Peyer's patch (tissue), 4 donors: ENCODE results near the gene STK24.

Experiments used
- POLR2A ChIP-seq, 2 donors: fragments of 450-650 bp; IDR thresholded peaks; one replicate each; pipeline ENCODE4 v1.5.1; 2017; ENCODE audit warnings: antibody characterized with exemption in 2 of 2, mild to moderate bottlenecking in 2 of 2, moderate library complexity in 2 of 2
- TF ChIP-seq, protein P1 (sequence below), 6 experiments: fragments of 450-650 bp in 4 of 6; fragments of 200-600 bp in 2 of 6; sonication (generic) in 1 of 6; IDR thresholded peaks; one replicate each; pipeline ENCODE4 v1.5.1; 2017 to 2019; ENCODE audit warnings: antibody characterized with exemption in 6 of 6, mild to moderate bottlenecking in 3 of 6, moderate library complexity in 1 of 6

DNA sequence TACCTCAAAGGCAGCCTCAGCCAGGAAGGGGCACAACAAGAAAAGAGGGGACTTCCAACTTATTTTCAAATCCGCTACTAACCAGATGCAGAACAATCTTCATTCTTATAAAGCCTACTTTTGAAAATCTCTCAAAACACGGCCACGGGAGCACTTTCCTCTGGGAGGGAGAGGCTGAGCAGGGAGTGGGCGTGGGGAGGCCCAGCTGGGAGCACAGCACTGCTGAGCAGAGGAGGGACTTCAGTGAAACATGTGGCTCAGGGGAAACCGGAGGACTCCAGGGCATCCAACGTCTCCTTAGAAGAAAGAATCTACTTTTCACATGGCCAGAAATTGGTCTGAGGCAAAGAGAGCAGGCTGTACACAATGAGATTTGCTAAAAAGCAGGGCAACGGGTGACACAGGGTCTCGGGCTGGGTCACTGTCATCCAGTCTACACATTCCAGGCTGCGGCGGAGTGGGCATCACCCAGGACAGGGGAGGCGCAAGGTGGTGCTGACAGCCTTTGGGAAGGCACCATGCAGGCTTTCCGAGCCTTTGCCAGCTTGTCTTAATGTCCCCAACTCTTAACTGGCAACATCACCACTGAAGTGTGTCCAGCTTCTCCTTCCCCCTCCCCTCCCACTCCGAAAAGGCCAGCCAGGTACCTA is 117.1 kb downstream of the STK24 start:
- TF ChIP-seq, protein P1, sequence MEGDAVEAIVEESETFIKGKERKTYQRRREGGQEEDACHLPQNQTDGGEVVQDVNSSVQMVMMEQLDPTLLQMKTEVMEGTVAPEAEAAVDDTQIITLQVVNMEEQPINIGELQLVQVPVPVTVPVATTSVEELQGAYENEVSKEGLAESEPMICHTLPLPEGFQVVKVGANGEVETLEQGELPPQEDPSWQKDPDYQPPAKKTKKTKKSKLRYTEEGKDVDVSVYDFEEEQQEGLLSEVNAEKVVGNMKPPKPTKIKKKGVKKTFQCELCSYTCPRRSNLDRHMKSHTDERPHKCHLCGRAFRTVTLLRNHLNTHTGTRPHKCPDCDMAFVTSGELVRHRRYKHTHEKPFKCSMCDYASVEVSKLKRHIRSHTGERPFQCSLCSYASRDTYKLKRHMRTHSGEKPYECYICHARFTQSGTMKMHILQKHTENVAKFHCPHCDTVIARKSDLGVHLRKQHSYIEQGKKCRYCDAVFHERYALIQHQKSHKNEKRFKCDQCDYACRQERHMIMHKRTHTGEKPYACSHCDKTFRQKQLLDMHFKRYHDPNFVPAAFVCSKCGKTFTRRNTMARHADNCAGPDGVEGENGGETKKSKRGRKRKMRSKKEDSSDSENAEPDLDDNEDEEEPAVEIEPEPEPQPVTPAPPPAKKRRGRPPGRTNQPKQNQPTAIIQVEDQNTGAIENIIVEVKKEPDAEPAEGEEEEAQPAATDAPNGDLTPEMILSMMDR (IDR thresholded peaks at IDR 0.05), result no peak
- TF ChIP-seq POLR2A (IDR thresholded peaks at IDR 0.05), result no peak
